VCaP (cell line): Measurements from ENCODE around the gene NACC2.
"Not testable (repeated sequence)": the region's sequence is repeated elsewhere in the genome, so short reads cannot be mapped to it uniquely, and the experiment has no call there.

Source experiments
- H3K27ac ChIP-seq: fragments of 450-650 bp; 2 replicates; pipeline ENCODE4 v1.5.1; 2017
- CTCF ChIP-seq: fragments of 450-650 bp; conservative IDR thresholded peaks from 2 replicates; pipeline ENCODE4 v1.5.1; 2017; ENCODE audit warnings: mild to moderate bottlenecking, moderate library complexity

NACC2 gene

GRCh38 chr9:136074706-136075105 is 20.4 kb downstream of the NACC2 start:
- no peak for TF ChIP-seq CTCF
- H3K27ac ChIP-seq = no peak overlapping the region

GRCh38 chr9:136062657-136063439 is 32.2 kb downstream of the NACC2 start:
- no peak overlapping the region for H3K27ac ChIP-seq
- TF ChIP-seq CTCF = no peak

GRCh38 chr9:136061916-136062315 is 33.2 kb downstream of the NACC2 start:
- H3K27ac ChIP-seq = not testable (repeated sequence)

GRCh38 chr9:136061405-136061804 is 33.7 kb downstream of the NACC2 start:
- TF ChIP-seq CTCF = no peak
- no peak overlapping the region for H3K27ac ChIP-seq

- no peak overlapping the region for H3K27ac ChIP-seq
- TF ChIP-seq CTCF = no peak
Observed at GRCh38 chr9:136060671-136061371, 34.3 kb downstream of the NACC2 start.

GRCh38 chr9:136059851-136060670 is 35.0 kb downstream of the NACC2 start:
- no peak overlapping the region for H3K27ac ChIP-seq
- no peak for TF ChIP-seq CTCF

- no peak for TF ChIP-seq CTCF
Observed at GRCh38 chr9:136059321-136059791, 35.7 kb downstream of the NACC2 start.

More at GRCh38 chr9:136059321-136059791, 35.7 kb downstream of the NACC2 start:
- no peak overlapping the region for H3K27ac ChIP-seq
